ENCODE results near the gene TBC1D22A.
"Not testable (repeated sequence)": the region's sequence is repeated elsewhere in the genome, so short reads cannot be mapped to it uniquely, and the experiment has no call there.

TBC1D22A gene

DNA sequence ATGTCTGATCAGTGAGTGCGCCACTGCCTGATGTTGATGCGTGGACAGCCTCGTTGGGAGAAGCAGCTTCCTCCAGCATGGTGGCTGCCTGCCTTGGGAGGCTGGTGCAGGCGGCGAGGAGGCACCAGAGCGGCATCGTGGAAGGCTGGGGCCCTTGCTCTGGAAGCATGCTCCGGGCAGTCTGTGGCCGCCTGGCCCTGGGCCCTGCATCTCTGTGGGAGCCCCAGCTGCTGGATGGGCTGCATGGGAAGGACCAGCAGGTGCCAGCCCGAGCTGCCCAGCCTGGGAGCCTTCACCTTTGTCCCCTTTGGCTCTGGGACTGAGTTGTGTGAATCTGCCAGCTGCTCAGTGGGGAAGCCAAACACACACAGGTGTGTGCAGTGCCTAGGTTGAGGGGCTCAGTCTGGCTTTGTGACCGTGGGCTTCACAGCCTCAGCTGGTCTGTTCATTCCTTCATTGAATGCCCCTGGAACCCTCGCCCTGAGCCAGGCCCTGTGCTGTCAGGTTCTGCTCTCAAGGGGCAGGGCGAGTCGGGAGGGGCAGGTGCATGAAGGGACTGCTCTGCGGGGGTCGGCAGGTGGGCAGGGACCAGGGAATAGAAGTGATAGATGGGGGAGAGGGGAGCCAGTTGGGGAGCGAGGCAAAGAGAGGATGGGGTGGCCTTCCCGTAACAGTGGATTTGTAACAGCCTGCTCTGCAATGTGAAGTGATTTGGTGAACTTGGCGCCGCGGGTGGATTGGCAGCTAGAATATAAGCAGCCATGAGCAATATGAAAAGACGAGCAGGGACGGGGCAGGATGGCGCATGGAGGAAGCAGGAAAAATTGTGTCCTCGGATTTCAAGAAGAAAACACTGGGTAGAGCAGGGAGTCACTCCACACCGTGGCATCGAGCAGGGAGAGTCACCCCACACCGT lies 354.2 kb downstream of the TBC1D22A start:
- no peak for DNase-seq

DNA sequence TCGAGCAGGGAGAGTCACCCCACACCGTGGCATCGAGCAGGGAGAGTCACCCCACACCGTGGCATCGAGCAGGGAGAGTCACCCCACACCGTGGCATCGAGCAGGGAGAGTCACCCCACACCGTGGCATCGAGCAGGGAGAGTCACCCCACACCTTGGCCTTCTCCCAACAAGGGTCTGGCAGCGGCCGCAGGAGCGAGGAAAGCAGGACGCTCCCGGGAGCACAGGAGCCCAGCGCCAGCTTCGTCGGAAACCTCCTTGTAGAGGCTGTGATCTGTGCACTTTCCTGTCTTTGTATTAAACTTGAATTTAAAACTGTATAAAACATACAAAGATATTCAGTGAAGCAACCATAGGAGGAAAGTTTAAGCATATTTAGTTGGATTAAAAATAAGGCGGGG lies 355.0 kb downstream of the TBC1D22A start:
- not testable (repeated sequence) for DNase-seq

DNA sequence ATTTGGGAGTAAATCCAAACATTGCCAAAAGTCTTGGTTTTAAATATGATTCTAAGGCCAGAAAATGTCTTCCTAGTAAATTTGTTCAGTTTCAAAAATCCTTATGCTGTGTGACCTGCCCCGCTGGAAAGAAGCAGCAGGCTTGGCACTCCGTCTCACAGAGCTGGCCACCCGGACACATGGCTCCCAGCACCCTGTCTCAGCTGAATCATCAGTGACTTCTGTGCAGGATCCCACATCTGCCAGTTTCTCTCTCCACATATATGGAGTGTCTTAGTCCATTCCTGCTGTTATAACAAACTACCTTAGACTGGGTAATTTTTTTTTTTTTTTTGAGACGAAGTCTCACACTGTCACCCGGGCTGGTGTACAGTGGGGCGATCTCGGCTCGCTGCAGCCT lies 356.7 kb downstream of the TBC1D22A start:
- no peak for DNase-seq

DNA sequence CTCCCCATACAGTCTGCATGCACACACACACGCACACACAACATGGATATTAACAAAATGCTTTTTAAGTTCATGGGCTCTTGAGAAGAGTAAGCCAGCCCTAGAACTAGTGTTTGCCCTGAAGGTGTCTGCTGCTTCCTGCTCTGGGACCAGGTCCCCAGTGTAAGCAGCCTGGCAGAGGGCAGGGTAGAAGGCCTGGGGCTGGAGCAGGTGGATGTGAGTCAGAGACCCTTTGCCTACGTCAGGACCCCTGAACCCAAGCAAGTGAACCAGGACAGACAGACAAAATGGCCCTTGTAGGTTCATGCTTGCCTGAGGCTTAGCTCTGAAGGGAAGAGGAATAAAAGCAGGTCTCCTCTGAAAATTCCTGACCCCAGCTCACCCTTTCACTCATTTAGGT lies 357.9 kb downstream of the TBC1D22A start:
- no peak for DNase-seq

DNA sequence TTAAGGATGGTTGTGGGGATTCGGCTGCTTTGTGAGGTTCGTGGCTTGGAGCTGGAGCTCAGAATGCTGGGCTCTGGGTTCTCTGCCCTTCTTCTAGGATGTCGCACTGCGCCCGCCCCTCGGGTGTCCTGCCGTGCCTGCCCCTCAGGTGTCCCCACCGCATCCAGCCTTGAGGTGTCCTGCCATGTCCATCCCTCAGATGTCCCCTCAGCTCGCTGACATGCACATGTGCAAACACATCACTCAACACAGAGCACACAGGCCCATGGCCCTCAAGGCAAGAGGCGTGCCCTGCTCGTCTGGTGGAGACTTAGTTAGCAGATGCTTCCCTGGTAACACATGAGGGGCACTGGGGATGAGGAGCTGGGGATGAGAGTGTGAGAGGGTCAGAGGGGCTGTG lies 359.3 kb downstream of the TBC1D22A start:
- DNase-seq = no peak

DNA sequence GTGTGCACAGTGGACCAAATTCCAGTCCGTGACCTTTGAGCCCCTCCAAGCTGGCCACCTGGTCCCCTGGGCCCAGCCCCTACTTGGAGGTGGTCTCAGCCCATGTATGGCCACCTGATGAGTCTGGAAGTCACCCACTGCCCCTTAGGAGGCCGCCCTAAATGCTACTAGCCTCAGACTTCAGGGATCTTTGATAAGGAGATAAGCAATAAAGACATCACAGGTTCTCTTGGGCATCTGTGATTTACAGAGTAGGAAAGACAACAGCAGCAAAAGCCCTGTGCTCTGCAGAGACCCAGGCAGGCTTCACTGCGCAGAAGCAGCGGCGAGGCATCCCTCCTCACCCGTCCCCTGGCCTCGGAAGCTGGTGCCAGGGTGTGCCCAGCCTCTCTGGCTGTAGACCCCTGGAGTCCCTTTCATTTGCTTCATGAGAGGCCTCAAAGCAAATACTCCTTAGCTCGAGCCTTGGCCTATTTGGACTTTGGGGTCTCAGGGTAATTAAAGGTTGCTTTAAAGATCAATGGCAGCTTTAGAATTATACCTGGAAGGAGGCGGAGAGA lies 360.1 kb downstream of the TBC1D22A start:
- no peak for DNase-seq

DNA sequence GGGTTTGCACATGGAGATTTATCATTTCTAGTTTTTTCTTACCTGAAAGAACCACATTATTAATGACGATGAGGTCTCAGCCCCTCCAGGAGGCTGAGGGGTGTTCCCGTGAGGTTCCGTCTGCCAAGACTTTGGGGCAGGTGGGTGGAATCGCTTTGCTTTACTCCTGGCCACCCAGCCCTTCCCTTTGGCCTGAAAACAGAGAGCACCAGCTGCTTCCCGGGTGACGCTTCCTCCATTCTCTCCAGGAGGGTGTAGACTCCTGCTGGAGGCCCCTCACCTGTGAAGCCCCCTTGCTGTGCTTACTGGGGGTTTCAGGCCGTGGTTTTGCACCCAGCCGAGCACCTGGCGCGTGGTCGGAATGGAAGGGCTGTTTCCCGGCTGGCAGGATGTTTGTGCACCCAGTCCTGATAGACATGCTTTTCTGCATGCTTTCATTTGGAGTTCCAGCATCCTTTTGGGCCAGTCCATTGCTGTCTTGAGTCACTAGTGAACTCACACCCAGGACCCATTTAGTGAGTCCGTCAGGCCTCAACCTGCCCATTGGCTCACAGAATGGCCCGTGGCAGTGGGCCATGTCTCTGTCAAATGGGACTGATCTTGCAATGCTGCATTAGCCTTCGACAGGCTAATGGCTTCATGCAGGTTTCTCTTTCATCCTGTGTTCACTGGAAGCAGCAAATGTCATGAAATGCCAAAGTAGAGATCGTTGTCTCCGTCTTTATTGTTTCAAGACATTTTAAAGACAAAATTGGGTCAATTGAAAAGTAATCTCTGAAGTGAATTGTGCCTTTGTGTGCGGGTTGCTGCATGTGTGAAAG lies 360.8 kb downstream of the TBC1D22A start:
- DNase-seq = no peak

DNA sequence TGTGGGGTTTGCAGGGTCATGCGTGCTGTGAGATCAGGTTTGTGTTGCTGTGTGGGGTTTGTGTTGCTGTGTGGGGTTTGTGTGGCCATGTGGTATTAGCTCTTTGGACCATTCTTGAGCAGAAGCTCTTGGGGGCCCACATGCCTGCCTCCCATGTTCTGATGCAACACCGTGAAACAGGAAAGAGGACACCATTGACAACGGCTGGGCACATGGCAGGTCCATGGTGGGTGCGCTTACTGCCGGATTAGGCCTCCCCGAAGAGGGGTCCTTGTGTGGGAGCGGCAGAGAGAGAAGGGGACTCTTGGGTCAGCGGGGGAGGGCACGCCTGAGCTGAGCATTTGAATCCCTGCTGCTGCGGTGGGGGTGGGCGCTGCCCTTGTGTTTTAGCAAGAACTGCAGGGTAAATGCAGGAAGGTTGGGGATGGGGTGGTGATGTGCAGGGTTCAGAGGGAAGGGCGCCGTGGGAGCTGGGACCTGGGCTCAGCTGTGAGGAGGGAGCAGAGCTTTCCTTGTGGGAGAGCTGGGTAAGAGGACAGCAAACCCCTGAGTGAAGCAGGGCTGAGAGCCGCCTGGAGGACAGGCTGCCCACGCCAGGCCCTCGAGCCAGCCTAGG lies 361.5 kb downstream of the TBC1D22A start:
- no peak for DNase-seq

DNA sequence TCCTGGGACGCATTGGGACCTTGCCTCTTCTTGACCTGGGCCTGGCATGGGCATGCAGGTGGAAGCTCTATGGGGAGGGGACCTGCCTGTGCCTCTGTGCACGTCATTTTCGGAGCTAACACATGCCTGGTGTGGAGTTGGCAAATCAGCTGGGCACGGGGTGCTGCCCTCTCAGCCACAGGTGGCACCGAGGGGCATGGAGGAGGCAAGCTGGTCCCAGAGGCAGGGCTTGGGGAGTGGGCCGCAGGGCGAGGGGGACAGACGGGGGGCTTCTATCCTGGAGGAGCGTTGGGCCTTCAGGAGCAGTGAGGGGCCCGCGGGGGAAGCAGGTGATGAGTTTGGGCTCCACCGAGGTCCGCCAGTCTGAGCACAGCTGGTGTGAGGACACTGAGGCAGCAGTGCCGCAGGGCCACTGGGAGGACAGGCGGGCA lies 362.0 kb downstream of the TBC1D22A start:
- no peak for DNase-seq

DNA sequence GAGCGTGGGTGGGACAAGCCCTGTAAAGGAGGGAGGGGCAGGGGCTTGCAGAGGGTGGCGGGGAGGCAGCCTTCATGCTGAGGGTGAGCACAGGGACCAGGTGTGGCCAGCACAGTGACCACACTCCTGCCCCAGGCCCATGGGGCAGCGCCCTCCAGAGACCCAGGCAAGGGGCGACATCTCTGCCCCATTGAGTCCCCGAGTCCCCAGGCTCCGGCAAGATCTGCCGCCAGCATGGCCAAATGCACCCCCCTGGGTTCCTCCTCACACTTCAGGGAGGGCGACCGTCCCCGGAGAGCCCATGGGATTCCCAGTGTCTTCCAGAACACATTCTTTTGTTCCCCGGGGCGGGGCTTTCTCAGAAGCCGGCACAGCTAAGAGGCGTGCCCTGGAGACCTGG lies 362.5 kb downstream of the TBC1D22A start:
- DNase-seq = no peak

DNA sequence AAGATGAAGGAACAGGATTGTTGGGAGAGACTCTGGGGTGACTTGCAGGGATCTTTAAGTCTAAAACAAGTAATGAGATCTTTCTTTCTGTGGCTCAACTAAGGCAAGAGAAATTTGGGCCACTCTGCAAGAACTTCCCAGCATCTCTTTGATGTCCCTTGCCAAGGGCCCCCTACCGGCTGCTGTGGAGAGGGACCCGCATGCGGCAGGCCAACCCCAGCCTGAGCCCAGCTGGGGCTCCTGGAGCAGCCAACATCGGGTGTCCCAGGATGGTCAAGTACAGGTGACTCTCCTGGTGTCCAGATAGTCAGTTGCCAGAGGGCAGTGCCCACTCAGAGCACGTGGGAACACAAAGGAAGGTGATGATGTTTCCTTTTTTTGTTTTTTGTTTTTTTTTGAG lies 363.2 kb downstream of the TBC1D22A start:
- no peak for DNase-seq

DNA sequence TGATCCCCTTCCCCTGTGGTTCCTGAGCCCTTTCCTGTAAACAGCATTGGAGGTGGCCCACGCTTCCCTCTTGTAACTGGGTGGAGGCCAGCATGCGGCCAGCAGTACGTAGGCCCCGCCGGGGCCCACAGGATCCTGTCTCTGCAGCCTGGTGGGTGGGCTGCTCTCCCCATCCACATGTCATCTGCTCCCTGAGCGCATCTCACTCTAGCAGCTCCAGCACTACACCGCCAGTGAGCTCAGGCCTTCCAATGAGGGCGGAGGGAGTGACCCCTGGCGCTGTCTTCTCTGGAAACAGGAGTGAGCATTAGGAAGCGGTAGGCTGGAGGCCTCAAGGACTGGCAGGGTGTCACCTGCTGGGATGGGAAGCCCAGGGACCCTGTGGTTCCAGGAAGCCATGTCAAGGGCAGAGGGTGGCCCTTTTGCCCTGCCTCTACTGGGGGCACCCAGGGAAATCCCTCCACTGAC lies 363.9 kb downstream of the TBC1D22A start:
- no peak for DNase-seq

DNA sequence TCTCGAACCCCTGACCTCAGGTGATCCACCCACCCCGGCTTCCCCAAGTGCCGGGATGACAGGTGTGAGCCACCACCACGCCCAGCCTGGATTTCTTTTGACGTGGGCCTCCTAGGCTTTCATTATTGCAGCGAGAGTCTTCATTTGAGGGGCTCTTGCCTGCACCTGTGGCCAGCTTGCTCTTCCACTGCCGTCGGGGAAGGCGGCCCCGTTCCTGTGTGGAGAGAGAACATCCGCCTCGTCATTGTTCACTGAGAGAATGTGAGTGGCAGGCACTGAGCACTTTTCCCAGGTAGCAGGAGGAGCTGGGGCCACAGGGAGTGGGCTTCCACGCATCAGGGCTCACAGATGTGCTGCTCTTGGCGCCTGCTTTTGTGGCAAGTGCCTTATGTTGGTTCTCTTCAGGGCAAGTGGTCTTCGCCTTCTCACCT lies 365.0 kb downstream of the TBC1D22A start:
- DNase-seq = no peak

DNA sequence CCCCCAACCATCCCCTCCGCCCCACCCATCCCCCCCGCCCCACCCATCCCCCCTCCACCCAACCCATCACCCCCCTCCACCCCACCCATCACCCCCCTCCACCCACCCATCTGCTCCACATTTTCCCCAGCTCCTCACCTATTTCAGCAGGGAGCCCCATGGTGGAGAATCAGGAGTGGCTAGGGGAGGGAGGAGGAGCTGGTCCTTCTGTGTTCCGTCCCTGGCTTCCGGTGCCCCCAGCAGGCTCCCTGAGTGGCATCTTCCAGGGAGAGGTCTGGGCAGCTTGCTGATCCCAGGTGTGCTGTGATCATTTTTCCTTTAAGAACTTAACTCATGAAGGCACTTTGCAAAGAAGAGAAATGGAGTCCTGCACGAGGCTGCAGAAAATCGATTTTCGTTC lies 365.8 kb downstream of the TBC1D22A start:
- DNase-seq = no peak

DNA sequence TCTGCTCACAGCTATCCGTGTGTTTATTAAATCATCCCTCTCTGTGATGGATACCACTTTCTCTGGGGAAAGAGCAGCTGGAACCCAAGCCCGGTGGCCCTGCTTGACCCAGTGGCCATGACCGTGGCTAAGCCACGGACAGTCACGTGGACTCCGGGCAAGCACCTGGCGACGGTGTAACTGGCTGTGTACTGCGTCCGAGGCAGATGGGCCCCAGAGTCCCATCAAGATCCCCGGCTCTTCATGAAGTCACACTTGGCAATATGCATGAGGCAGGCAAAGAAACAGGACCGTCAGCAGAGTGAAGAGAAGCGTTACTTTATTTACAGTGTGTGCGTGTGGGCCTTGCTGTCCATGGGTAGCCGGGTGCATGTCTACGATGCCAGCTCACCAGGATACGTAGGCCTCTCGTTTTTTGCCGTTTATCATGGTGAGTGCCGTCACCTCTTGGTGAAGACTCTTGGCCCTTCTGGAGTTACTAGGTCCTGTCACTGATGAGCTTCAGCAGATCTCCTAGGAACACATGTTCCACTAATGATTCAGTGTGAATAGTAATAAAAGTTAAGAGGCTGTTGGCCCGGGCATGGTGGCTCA lies 366.3 kb downstream of the TBC1D22A start:
- no peak for DNase-seq

DNA sequence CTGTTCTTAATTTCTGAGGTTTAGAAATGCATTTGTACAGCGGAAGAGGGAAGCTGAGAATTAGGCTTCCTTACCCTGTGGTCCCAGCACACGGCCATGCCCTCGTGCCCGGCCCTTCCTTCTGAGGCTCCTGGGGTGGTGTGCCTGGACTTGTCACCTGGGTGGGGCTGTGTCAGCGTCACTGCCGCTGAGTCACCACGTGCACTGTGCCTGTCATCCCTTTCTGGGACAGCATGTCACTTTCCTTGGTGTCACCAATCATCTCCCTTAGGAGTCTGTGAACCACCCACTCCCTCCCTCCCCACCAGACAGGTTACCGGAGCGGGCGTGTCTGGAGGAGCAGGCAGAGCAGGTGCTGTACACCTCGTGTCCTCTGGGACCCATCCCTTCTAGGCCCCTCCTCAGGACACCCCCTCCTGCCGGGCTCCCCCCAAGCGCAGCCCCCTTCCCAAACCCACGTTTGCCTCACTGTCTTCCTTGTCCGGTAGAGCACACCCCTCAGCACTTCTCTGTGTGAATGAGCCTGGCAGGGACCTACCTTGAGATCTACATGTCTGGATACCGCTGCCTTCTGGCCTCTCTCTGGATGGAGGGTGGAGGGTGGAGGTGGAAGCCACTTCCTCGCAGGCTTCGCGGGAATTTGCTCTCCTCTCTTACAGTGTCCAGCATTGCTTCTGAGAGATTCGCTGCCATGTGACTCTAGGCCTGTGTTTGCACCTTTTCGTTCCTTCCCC lies 367.6 kb downstream of the TBC1D22A start:
- no peak for DNase-seq

DNA sequence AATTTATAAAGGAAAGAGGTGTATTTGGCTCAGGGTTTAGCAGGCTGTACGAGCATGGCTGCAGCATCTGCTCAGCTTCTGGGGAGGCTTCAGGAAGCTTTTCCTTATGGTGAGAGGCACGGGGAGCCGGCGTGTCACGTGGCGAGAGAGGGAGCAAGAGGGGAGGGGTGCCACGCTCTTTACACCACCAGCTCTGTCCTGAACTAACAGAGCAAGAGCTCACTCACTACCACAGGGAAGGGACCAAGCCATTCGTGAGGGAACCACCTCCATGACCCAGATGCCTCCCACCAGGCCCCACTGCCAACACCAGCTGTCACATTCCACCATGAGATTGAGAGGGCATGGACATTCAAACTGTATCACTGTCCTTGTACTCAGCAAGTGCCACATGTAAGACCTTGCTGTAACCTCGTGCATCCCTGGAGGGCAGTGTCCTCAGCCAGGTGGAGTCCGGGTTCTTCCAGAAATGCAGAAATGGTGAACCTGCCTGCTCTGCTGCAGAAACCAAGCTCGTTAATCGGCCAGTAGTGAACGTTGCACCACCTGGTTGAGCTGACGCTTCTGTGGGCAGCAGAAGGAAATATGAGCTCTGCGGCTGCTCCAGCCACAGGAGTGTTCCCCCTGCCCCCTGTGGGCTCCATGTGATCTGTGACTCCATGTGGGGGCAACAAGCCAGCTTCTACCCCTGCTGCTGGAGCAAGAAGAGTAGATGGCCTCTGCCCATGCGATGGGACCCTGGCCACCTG lies 368.6 kb downstream of the TBC1D22A start:
- DNase-seq = no peak

DNA sequence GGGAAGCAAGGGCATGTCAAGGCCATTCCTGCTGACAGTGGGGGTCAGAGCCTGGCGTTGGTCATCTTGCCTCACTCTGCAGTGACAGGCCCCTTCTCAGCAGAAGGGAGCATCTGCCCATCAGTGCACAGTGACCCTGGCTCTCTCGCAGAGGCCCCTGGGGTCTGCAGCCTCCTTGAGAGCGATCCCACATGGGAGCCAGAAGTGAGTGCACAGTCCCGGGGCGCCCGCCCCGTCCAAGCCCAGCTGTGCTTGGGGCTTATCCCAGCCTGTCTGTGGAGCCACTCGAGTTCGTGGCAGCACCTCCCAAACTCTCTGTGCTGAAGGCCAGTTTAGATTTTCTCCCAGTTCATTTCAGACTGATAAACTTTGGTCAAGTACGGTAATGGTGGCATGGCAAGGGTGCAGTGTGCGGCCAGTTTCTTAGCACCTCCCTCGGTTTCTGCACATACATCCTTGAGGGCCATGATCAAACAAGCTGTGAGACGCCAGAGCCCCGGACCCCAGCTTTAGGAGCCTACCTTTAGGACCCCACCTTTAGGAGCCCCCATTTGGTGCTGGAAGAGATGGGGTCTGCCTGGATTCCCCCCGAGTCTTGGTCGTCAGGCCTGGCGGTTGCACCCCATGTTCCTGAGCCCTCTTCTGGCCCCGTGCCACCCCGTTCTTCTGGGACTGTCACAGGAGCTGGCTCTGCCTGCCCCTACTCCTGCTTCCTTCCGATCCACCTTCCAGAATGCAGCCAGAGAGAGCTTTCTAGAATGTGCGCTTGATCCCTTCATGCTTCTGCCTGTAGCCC lies 369.4 kb downstream of the TBC1D22A start:
- DNase-seq = no peak

DNA sequence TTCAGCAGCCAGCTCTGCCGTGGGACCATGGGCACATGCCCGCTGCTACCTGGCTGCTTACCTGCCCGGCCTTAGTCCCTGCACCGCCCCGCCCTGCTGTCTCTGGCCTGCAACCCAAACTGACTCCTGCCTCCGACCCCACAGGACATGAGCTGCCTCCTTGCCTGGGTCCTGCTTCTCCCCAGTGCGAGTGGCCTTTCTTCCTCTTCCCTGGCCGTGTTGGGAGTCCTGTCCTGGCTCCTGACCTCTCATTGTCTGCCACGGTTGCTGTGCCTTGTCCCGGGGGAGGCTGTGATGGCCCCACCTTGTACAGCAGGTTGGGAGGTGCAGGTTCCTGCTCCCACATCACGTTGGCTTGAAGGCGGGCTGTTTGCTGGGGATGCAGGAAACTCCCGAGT lies 370.0 kb downstream of the TBC1D22A start:
- DNase-seq = no peak

Data from NCI-H2029 (cell line).